Glomerular endothelial cell (primary cell): ENCODE results near the gene XCR1. TPM values are rescaled to one million over a fixed set of nuclear protein-coding genes. Genes with fewer than 3 reads are reported as not detected.
"Not testable (repeated sequence)": the region's sequence is repeated elsewhere in the genome, so short reads cannot be mapped to it uniquely, and the experiment has no call there.

Source experiments
- DNase-seq: peaks from one replicate; pipeline ENCODE4 v3.0.0-alpha.2; 2011; ENCODE audit warnings: low read depth, low spot score; ENCODE audit errors: extremely low read depth
- total RNA-seq: library from RNA; depleted of rRNA; stranded (reverse); fragments of >200 nt; gene quantifications from 2 replicates; pipeline ENCODE4 v1.2.3, GENCODE V29; 2015

XCR1 gene
- total RNA-seq, 1 donor from 2014 or later, result not detected

DNA sequence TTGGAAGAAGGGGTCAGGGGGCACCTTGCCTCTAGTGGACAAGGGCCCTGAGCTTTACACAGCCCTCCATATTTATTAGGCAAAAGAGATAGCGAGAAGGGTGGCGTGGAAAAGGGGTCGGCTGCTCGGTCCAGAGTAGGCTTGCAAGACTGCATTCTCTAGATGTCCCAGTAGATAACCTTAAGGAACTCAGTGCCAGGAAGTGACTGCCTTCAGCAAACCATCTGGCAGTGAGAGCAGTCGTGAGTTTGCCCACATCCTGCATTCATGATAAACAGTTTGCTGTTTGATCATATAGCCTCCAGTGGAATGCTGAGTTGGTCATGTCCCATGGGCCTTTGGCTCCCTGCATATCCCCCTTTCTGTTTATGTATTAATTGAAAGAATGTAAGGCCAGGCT is 18.9 kb upstream of the XCR1 start:
- DNase-seq, result not testable (repeated sequence)

DNA sequence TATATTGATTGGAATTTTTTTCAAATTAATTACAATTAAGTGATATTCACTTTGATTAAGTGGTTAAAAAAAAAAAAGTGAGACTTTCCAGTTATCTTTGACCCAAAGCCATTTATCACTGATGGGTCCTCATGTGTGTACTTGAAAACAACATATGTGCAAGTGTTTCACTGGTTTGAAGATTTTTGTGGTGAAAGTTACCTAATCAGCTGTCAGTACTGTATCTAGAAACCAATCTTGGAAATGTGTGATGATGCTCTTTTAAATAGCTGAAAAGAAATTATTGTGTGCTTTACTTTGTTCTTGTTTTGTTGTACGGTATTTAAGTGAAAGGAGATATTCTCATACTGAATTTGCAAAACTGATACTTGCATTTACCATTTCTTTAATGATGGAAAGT is 11.6 kb upstream of the XCR1 start:
- DNase-seq, result no peak

DNA sequence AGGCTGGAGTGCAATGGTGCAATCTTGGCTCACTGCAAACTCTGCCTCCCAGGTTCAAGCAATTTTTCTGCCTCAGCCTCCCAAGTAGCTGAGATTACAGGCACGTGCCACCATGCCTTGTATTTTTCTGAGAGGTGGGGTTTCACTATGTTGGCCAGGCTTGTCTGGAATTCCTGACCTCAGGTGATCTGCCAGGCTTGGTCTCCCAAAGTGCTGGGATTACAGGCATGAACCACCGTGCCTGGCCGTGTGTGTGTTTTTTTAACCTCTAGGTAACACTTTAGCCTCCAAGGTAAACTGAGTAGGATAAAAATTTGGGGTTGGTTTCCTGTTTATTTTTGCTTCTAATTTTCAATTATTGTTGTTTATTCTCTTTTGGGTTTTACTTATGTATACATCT is 10.8 kb upstream of the XCR1 start:
- DNase-seq, result not testable (repeated sequence)

- DNase-seq, result no peak
Measured at GRCh38 chr3:46036191-46036590, 8.9 kb upstream of the XCR1 start.

GRCh38 chr3:46031747-46032146 is 4.5 kb upstream of the XCR1 start:
- DNase-seq, result no peak

DNA sequence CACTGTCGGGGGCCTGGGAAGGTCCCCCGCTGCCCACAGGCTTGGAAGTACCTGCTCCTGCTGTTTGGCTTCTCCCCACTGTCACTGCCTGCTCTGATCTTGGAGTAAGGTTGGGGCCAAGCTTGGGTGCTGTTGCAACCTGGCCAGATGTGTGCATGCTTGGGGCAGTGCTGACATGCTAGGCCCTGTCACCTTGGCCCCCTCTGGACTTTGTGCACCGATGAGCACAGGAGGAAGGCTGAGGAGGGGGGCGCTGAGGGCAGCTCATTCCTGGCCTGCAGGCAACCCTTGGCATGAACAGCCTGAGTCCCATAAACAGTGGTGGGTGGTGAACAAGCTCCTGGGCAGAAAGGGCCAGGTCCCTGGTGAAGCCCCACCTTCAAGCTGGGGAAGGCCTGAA is 4.0 kb upstream of the XCR1 start:
- no peak for DNase-seq

GRCh38 chr3:46030626-46031025 is 3.3 kb upstream of the XCR1 start:
- DNase-seq, result no peak

- DNase-seq, result no peak
Measured at GRCh38 chr3:46029953-46030543, 2.8 kb upstream of the XCR1 start.

GRCh38 chr3:46027736-46028397 is 584 bp upstream of the XCR1 start:
- DNase-seq, result no peak

- DNase-seq, result no peak
Measured at GRCh38 chr3:46025139-46025538, 2.1 kb downstream of the XCR1 start.

DNA sequence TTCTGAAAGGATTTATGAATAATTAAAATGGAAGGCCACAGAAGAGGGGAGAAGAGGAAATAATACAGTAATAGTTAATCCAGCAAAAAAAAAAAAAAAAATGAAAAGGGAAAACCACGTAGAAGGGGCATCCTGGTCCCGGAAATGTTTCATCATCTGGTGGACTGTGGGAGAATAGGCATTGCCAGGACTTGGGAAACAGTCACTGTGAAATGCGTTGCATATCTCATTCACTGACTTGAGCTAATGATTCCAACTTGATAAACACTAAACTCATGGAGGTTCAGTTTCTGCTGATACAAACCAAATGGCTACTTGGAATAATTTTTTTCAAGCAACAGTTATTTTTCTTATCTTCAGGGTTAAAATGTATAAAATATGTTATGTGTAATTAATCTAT is 3.2 kb downstream of the XCR1 start:
- DNase-seq, result no peak

DNA sequence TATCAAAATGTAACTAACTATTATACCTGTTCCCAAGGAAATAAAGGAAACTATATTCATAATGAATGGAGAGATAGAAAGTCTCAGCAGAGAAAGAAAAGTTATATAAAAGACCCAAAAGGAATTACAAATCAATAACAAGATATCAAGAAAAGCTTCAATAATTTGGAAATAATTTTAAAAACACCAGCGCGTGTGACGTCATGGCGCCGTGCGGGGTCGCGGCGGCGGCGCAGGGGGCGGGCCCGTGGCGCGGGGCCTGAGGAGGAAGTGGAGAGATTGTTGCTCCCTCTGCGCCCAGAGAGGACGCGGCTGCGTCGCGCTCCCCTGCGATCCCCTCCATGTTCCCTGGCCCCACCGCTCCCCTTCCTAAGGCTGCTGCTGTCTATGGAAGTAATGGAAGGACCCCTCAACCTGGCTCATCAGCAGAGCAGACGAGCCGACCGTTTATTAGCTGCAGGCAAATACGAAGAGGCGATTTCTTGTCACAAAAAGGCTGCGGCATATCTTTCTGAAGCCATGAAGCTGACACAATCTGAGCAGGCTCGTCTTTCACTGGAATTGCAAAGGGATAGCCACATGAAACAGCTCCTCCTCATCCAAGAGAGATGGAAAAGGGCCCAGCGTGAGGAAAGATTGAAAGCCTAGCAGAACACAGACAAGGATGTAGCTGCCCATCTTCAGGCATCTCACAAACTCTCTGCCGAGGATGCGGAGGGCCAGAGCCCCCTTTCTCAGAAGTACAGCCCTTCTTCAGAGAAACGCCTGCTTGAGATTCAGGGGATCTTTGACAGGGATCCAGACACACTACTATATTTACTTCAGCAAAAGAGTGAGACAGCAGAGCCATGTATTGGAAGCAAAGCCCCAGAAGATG is 4.1 kb downstream of the XCR1 start:
- DNase-seq, result no peak

GRCh38 chr3:46021516-46021915 is 5.8 kb downstream of the XCR1 start:
- no peak for DNase-seq

GRCh38 chr3:46020766-46021510 is 6.3 kb downstream of the XCR1 start:
- DNase-seq, result no peak

- no peak for DNase-seq
Measured at GRCh38 chr3:46019707-46020106, 7.6 kb downstream of the XCR1 start.

- DNase-seq, result no peak
Measured at GRCh38 chr3:46017720-46018119, 9.6 kb downstream of the XCR1 start.

GRCh38 chr3:46013316-46014094 is 13.8 kb downstream of the XCR1 start:
- no peak for DNase-seq

DNA sequence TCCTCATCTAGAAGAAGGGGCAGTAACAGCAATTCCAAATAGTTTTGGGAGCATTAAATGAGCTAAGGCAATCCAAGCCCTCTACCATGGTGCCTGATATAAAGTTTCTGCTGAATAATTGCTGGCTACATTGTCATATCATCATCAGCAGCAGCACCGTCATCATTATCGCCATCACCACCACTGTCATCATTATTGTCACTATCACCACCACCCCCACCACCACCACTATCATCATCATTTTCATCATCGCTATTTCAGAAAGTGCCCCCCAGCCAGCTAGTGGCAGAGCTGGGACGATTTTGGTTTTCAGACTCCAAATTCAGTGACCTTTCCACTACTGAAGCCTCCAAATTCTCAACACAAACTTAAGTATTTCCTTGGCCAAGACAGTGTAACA is 15.0 kb downstream of the XCR1 start:
- DNase-seq, result no peak

GRCh38 chr3:46010519-46011113 is 16.7 kb downstream of the XCR1 start:
- no peak for DNase-seq

DNA sequence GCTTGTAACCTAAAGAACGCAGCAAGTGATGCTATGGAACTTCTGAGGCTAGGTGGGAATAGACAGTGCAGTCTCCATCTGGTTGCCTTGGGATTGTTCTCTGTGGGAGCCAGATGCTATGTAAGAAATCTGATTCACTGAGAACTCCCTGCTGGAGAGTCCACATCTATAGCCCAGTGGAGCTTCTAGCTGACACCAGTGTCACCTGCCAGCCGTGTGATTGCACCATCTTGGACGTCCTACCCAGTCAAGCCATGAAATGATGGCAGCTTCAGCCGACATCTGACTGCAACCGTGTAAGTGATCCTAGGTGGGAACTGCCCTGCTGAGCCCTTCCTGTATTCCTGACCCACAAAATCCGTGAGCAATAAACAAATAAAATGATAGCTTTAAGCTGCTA is 19.2 kb downstream of the XCR1 start:
- no peak for DNase-seq
